Hepatocyte (in vitro differentiated cells): ENCODE data around the gene LRRC1. TPM values are rescaled to one million over a fixed set of nuclear protein-coding genes. Genes with fewer than 3 reads are reported as not detected.

ENCODE experiments used
- DNase-seq: peaks from one replicate; pipeline ENCODE4 v3.0.0-alpha.2; 2016; ENCODE audit warnings: low spot score
- H2AFZ ChIP-seq: fragments of 200-600 bp; sonication (generic); 2 replicates; pipeline ENCODE4 v1.6.0; 2016; ENCODE audit warnings: antibody characterized with exemption, mild to moderate bottlenecking
- H3K27ac ChIP-seq: fragments of 200-600 bp; sonication (generic); 2 replicates; pipeline ENCODE4 v1.5.1; 2016; ENCODE audit warnings: mild to moderate bottlenecking
- H3K27me3 ChIP-seq: fragments of 200-600 bp; sonication (generic); 2 replicates; pipeline ENCODE4 v1.6.1; 2016
- H3K36me3 ChIP-seq: fragments of 200-600 bp; sonication (generic); replicated peaks from 2 replicates; pipeline ENCODE4 v1.5.1; 2016; ENCODE audit warnings: low read depth; ENCODE audit not compliant: insufficient read depth
- H3K4me1 ChIP-seq: fragments of 200-600 bp; sonication (generic); 2 replicates; pipeline ENCODE4 v1.5.1; 2016; ENCODE audit warnings: mild to moderate bottlenecking, moderate library complexity; ENCODE audit not compliant: insufficient read depth
- H3K4me2 ChIP-seq: fragments of 200-600 bp; sonication (generic); 2 replicates; pipeline ENCODE4 v1.6.0; 2016
- H3K4me3 ChIP-seq: fragments of 200-600 bp; sonication (generic); 2 replicates; pipeline ENCODE4 v1.5.1; 2016; ENCODE audit warnings: mild to moderate bottlenecking
- H3K79me2 ChIP-seq: fragments of 200-600 bp; sonication (generic); 2 replicates; pipeline ENCODE4 v1.6.0; 2017; ENCODE audit warnings: mild to moderate bottlenecking
- H3K9me2 ChIP-seq: fragments of 200-600 bp; sonication (generic); replicated peaks from 2 replicates; pipeline ENCODE4 v1.6.0; 2017; ENCODE audit warnings: mild to moderate bottlenecking; ENCODE audit not compliant: insufficient read depth
- H3K9me3 ChIP-seq: fragments of 200-600 bp; sonication (generic); 2 replicates; pipeline ENCODE4 v1.5.1; 2016; ENCODE audit warnings: low read depth, mild to moderate bottlenecking
- H4K20me1 ChIP-seq: fragments of 200-600 bp; sonication (generic); 2 replicates; pipeline ENCODE4 v1.6.0; 2016; ENCODE audit warnings: mild to moderate bottlenecking; ENCODE audit not compliant: insufficient read depth, poor library complexity, severe bottlenecking
- EZH2 ChIP-seq: fragments of 200-600 bp; sonication (generic); IDR thresholded peaks from 2 replicates; pipeline ENCODE4 v1.6.1; 2016; ENCODE audit warnings: antibody characterized with exemption, mild to moderate bottlenecking, borderline replicate concordance
- EZH2phosphoT487 ChIP-seq: fragments of 200-600 bp; sonication (generic); IDR thresholded peaks from one replicate; pipeline ENCODE4 v1.6.1; 2018; ENCODE audit warnings: antibody characterized with exemption, mild to moderate bottlenecking, low read depth, moderate library complexity; ENCODE audit not compliant: unreplicated experiment, severe bottlenecking
- WGBS: methylation state at CpG from one replicate; pipeline ENCODE4 v1.1.6; 2016; ENCODE audit warnings: low lambda C conversion rate; ENCODE audit errors: missing lambda C conversion rate; 5-methylcytosine and 5-hydroxymethylcytosine counted together
- polyA plus RNA-seq: library from polyadenylated mRNA; unstranded; fragments of >200 nt; fragmentation: Nextera tagmentation; extraction: Ambion mirVana; gene quantifications from 2 replicates; pipeline ENCODE4 v1.2.1, GENCODE V29; 2016
- total RNA-seq: library from RNA; depleted of rRNA; stranded (reverse); fragments of >200 nt; gene quantifications from 2 replicates; pipeline ENCODE4 v1.2.3, GENCODE V29; 2014
- TF ChIP-seq, protein P1 (sequence below): fragments of 200-600 bp; sonication (generic); IDR thresholded peaks from 2 replicates; pipeline ENCODE4 v1.5.1; 2016; ENCODE audit warnings: antibody characterized with exemption, mild to moderate bottlenecking; ENCODE audit not compliant: poor library complexity

The LRRC1 gene
- total and polyA plus RNA-seq, 2 experiments from 2014 or later: 54.3 to 61.4 TPM

DNA sequence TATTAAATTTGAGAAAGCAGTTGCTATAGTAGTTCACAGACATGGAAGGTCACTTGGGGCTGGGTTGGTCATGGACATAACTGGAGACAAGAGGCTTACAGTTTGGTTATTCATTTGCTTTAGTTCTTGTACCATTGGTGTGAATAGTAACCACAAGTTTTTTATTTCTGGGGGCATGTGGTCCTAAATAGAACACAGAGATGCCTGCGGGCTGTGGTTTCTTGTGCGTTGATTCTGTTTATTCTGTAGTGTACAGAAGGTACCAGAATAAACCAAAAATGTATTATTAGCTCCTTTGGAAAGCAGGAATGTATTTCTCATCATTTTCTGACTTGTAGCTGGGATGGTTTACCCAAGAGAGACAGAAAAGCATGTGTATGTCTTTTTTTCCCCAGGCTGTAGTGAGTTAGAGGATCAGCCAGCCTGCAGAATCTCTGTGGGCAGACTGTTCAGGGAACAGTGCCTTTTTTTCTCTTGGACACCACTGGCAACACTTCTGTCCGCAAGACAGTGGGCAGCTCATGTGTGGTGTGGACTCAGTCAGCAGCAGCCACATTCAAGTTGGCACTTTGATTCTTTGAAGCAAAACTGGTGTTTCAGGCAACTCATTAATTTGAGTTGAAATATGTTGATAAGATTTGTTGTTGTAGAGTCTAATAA, 122.1 kb downstream of the LRRC1 start:
- no peaks in the 10 kb centered on the region for H3K4me1 ChIP-seq
- no peaks in the 10 kb centered on the region for H4K20me1 ChIP-seq
- H3K79me2 ChIP-seq: no peaks in the 10 kb centered on the region
- no peaks in the 10 kb centered on the region for H3K9me2 ChIP-seq
- no peak overlapping the region for H3K4me3 ChIP-seq
- H3K27ac ChIP-seq: no peak overlapping the region
- WGBS: 91% methylated on average over 3 of the region's 3 CpGs
- no peak for DNase-seq
- no peak overlapping the region for H2AFZ ChIP-seq
- no peaks in the 10 kb centered on the region for H3K27me3 ChIP-seq
- no peaks in the 10 kb centered on the region for H3K36me3 ChIP-seq
- no peak overlapping the region for H3K4me2 ChIP-seq
- TF ChIP-seq, protein P1, sequence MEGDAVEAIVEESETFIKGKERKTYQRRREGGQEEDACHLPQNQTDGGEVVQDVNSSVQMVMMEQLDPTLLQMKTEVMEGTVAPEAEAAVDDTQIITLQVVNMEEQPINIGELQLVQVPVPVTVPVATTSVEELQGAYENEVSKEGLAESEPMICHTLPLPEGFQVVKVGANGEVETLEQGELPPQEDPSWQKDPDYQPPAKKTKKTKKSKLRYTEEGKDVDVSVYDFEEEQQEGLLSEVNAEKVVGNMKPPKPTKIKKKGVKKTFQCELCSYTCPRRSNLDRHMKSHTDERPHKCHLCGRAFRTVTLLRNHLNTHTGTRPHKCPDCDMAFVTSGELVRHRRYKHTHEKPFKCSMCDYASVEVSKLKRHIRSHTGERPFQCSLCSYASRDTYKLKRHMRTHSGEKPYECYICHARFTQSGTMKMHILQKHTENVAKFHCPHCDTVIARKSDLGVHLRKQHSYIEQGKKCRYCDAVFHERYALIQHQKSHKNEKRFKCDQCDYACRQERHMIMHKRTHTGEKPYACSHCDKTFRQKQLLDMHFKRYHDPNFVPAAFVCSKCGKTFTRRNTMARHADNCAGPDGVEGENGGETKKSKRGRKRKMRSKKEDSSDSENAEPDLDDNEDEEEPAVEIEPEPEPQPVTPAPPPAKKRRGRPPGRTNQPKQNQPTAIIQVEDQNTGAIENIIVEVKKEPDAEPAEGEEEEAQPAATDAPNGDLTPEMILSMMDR: no peak
- TF ChIP-seq EZH2phosphoT487: no peak
- no peaks in the 10 kb centered on the region for H3K9me3 ChIP-seq

DNA sequence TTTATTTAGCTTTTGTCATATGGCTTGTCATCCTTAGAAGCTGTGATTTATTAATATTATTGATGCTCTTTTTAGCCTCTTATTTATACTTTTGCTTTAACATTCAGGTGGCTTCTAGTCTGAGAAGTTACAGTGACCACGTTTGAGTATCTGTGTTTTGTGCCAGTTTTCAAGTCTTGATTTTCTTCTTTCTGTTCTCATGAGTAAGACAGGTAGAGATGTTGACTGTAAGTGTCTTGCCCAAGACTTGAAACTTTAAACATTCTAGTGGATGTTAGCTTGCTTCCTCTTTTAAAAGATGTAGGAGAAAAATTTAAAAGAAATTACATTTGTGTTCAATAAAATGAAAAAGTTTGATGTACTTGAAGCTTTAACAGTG, 122.6 kb downstream of the LRRC1 start:
- no peaks in the 10 kb centered on the region for H3K4me1 ChIP-seq
- no peaks in the 10 kb centered on the region for H4K20me1 ChIP-seq
- H3K79me2 ChIP-seq: no peaks in the 10 kb centered on the region
- H3K4me3 ChIP-seq: no peak overlapping the region
- no peaks in the 10 kb centered on the region for H3K36me3 ChIP-seq
- no peaks in the 10 kb centered on the region for H3K27me3 ChIP-seq
- no peak overlapping the region for H3K4me2 ChIP-seq
- WGBS: 67% methylated on average over 1 of the region's 1 CpG
- H3K27ac ChIP-seq: no peak overlapping the region
- no peaks in the 10 kb centered on the region for H3K9me3 ChIP-seq
- no peak for TF ChIP-seq EZH2phosphoT487
- no peak for TF ChIP-seq EZH2
- TF ChIP-seq, protein P1: no peak
- DNase-seq: no peak
- H2AFZ ChIP-seq: no peak overlapping the region
- H3K9me2 ChIP-seq: no peaks in the 10 kb centered on the region

- 96% methylated on average over 3 of the region's 3 CpGs for WGBS
- Histone ChIP-seq H2AFZ (no peak overlapping the region), H3K9me2 (no peaks in the 10 kb centered on the region), H3K27me3 (no peaks in the 10 kb centered on the region), H3K9me3 (no peaks in the 10 kb centered on the region), H3K4me3 (no peak overlapping the region), H3K4me1 (no peaks in the 10 kb centered on the region), H3K4me2 (no peak overlapping the region), H4K20me1 (no peaks in the 10 kb centered on the region), H3K79me2 (no peaks in the 10 kb centered on the region), H3K27ac (no peak overlapping the region), H3K36me3 (no peaks in the 10 kb centered on the region)
- no peak for DNase-seq
- TF ChIP-seq EZH2 (no peak), EZH2phosphoT487 (no peak)
- TF ChIP-seq, protein P1: no peak
These were observed 124.2 kb downstream of the LRRC1 start for GRCh38 chr6:53918854-53919510.
